Stimulated activated CD8-positive, alpha-beta memory T cell treated with anti-CD3 and anti-CD28 coated beads, Interleukin-15, amount 100 ng/mL, for 48 hours (primary cell): Measurements from ENCODE around the gene PANK4.

Experiments used
- DNase-seq, 2 donors: peaks; one replicate each; pipeline ENCODE4 v3.0.0-alpha.2; 2020; ENCODE audit warnings: low read depth in 2 of 2

The PANK4 gene

GRCh38 chr1:2512862-2513421, 13.5 kb downstream of the PANK4 start:
- no peak for DNase-seq

- no peak for DNase-seq
Measured at GRCh38 chr1:2510366-2511155, 15.8 kb downstream of the PANK4 start.

- no peak for DNase-seq
Measured at GRCh38 chr1:2509589-2509988, 16.8 kb downstream of the PANK4 start.

- no peak for DNase-seq
Measured at GRCh38 chr1:2508751-2509150, 17.6 kb downstream of the PANK4 start.

- no peak for DNase-seq
Measured at GRCh38 chr1:2508180-2508579, 18.2 kb downstream of the PANK4 start.

- DNase-seq, result no peak
Measured at GRCh38 chr1:2507744-2508155, 18.6 kb downstream of the PANK4 start.

- no peak for DNase-seq
Measured at GRCh38 chr1:2506901-2507565, 19.4 kb downstream of the PANK4 start.

- no peak for DNase-seq
Measured at GRCh38 chr1:2506007-2506860, 20.2 kb downstream of the PANK4 start.

- no peak for DNase-seq
Measured at GRCh38 chr1:2505461-2505994, 20.9 kb downstream of the PANK4 start.

- DNase-seq, result no peak
Measured at GRCh38 chr1:2504949-2505272, 21.5 kb downstream of the PANK4 start.

GRCh38 chr1:2504225-2504948, 22.0 kb downstream of the PANK4 start:
- DNase-seq, result no peak

- no peak for DNase-seq
Measured at GRCh38 chr1:2503554-2504224, 22.7 kb downstream of the PANK4 start.

- DNase-seq, result no peak
Measured at GRCh38 chr1:2502661-2503553, 23.5 kb downstream of the PANK4 start.

GRCh38 chr1:2502210-2502609, 24.2 kb downstream of the PANK4 start:
- no peak for DNase-seq

GRCh38 chr1:2501820-2502119, 24.6 kb downstream of the PANK4 start:
- no peak for DNase-seq

- DNase-seq, result no peak
Measured at GRCh38 chr1:2501041-2501819, 25.2 kb downstream of the PANK4 start.

- DNase-seq, result no peak
Measured at GRCh38 chr1:2499986-2500596, 26.3 kb downstream of the PANK4 start.

GRCh38 chr1:2499260-2499659, 27.1 kb downstream of the PANK4 start:
- DNase-seq, result no peak

GRCh38 chr1:2498648-2499047, 27.7 kb downstream of the PANK4 start:
- DNase-seq, result no peak
